Heart left ventricle (tissue), 16 donors: ENCODE measurements around the gene SEC14L3. TPM values are rescaled to one million over a fixed set of nuclear protein-coding genes. Genes with fewer than 3 reads are reported as not detected.

Source experiments
- ATAC-seq, 4 donors: fragments of 200-7000 bp; cut with Tn5 transposase; one replicate each; pipeline ENCODE4 v1.9.1; 2020 to 2022; ENCODE audit warnings: moderate library complexity in 4 of 4, mild to moderate bottlenecking in 3 of 4, moderate number of reproducible peaks in 1 of 4
- DNase-seq, 5 donors: peaks; one replicate each; pipeline ENCODE4 v3.0.0-alpha.2; 2020
- H3K27ac ChIP-seq, 12 donors: fragments of 200-600 bp; sonication (generic) in 4 of 12; one replicate each; pipeline versions ENCODE4 v1.5.0 to v1.8.0; 2016 to 2022; ENCODE audit warnings: mild to moderate bottlenecking in 2 of 12
- H3K27me3 ChIP-seq, 9 donors: fragments of 200-600 bp; sonication (generic) in 2 of 9; one replicate each; pipeline versions ENCODE4 v1.5.1 to v1.8.0; 2016 to 2022; ENCODE audit warnings: mild to moderate bottlenecking in 3 of 9
- H3K36me3 ChIP-seq, 9 donors: fragments of 200-600 bp; sonication (generic) in 2 of 9; one replicate each; pipeline versions ENCODE4 v1.5.0 to v1.8.0; 2018 to 2022; ENCODE audit warnings: mild to moderate bottlenecking in 2 of 9
- H3K4me1 ChIP-seq, 12 donors: fragments of 200-600 bp; sonication (generic) in 4 of 12; one replicate each; pipeline versions ENCODE4 v1.5.0 to v1.8.0; 2016 to 2022; ENCODE audit warnings: mild to moderate bottlenecking in 3 of 12
- H3K4me3 ChIP-seq, 12 donors: fragments of 200-600 bp; sonication (generic) in 4 of 12; one replicate each; pipeline versions ENCODE4 v1.5.0 to v1.8.0; 2017 to 2022; ENCODE audit warnings: mild to moderate bottlenecking in 9 of 12, moderate library complexity in 4 of 12
- H3K9me3 ChIP-seq, 12 donors: fragments of 200-600 bp; sonication (generic) in 4 of 12; one replicate each; pipeline versions ENCODE4 v1.5.0 to v1.8.0; 2016 to 2022; ENCODE audit warnings: mild to moderate bottlenecking in 1 of 12
- CTCF ChIP-seq, 12 donors: fragments of 200-600 bp; sonication (generic) in 4 of 12; IDR thresholded peaks; one replicate each; pipeline versions ENCODE4 v1.5.0 to v1.8.0; 2018 to 2022; ENCODE audit warnings: antibody characterized with exemption in 12 of 12, mild to moderate bottlenecking in 5 of 12
- POLR2A ChIP-seq, 2 donors: fragments of 450-650 bp; IDR thresholded peaks; one replicate each; pipeline ENCODE4 v1.6.1; 2017; ENCODE audit warnings: antibody characterized with exemption in 2 of 2, mild to moderate bottlenecking in 2 of 2, moderate library complexity in 2 of 2
- WGBS, 4 donors: extraction: QIAGEN DNeasy Blood & Tissue Kit in 2 of 4; methylation state at CpG; one replicate each; pipeline versions ENCODE4 v1.1.5 to v1.1.7; 2013 to 2018; 5-methylcytosine and 5-hydroxymethylcytosine counted together
- intact Hi-C, 10 donors: fragments of 100-400 bp; cut with DNase I; formaldehyde crosslinking; loops; one replicate each; pipeline versions ENCODE4 v1.11.1 to v1.14.2; 2022
- polyA plus RNA-seq, 2 donors: library from polyadenylated mRNA; stranded (reverse); fragments of 200-250 nt; gene quantifications; one replicate each; pipeline ENCODE4 v1.2.3, GENCODE V29; 2013
- total RNA-seq, 9 donors: library from RNA; depleted of rRNA in 2 of 9; stranded (reverse); fragments of >200 nt in 2 of 9; fragmentation: NEBNext Ultra II Directional in 3 of 9; extraction: Animal tissue kit (Norgen Biotek cat#: 25700) in 3 of 9; gene quantifications; one replicate each; pipeline versions ENCODE4 v1.1.0 to v1.2.4, GENCODE V29; 2016 to 2023
- donor health status: ischemic (EF 13 %, LVEDD 7.1; RV severe dilation, severe dysfunction).
- donor health status: healthy with polysubstance abuse.
- donor health status: DM: no; HTN: yes; CAD: no.
- donor health status: DM: no; HTN: no; CAD: no.
- donor health status: ischemic (EF 25% LVEDD 6.9; RV normal size, moderate dysfunction).
- donor health status: ischemic (EF 25% LVEDD 5.7; RV mildly dilated, moderate dysfunction).
- donor health status: healthy.
- donor health status: DM: yes; HTN: yes; CAD: no.
- donor health status: ischemic (EF 35%, LVEDD 5.7; RV mildly dilated, moderate dysfunction).
- donor health status: nonischemic (EF 11% LVEDD 7.7; RV severe dilation, severe dysfunction).
- donor health status: DM: yes; HTN: yes; CAD: no.
- donor health status: PGD.
- donor health status: ischemic (EF 29% LVEDD 5.4; RV normal size, mild dysfunction).
- donor health status: nonischemic (EF 23%, LVEDD 6.1; RV moderate dilation, normal function).

Gene SEC14L3
- total and polyA plus RNA-seq, 11 donors = not detected

- Histone ChIP-seq H3K9me3 (no peaks in the 10 kb centered on the region), H3K4me1 (no peaks in the 10 kb centered on the region), H3K27me3 (peaks cover 0 to 20% (median 0%) of the 10 kb centered on the region in 9 donors), H3K4me3 (no peak overlapping the region), H3K27ac (no peak overlapping the region), H3K36me3 (no peaks in the 10 kb centered on the region)
- DNase-seq (peak in 1 of 5 donors; percentile 46), ATAC-seq (no peak)
- intact Hi-C loops = no loop called here
- TF ChIP-seq POLR2A (IDR thresholded peaks at IDR 0.05) = no peak
- WGBS, 4 donors = 68 to 79% (median 78%) methylated on average over 12 to 14 of the region's 14 CpGs
Observed at GRCh38 chr22:30495041-30495784, 23.4 kb upstream of the SEC14L3 start.

- H3K27me3 ChIP-seq = peaks cover 0 to 24% (median 0%) of the 10 kb centered on the region in 9 donors
- H3K4me1 ChIP-seq = no peaks in the 10 kb centered on the region
- no peak for TF ChIP-seq CTCF (IDR thresholded peaks at IDR 0.05)
- TF ChIP-seq POLR2A (IDR thresholded peaks at IDR 0.05) = no peak
- no peaks in the 10 kb centered on the region for H3K36me3 ChIP-seq
- no peak for ATAC-seq
- no peak overlapping the region for H3K4me3 ChIP-seq
- H3K27ac ChIP-seq = no peak overlapping the region
- WGBS, 4 donors = 82 to 87% (median 84%) methylated on average over 11 to 12 of the region's 12 CpGs
- intact Hi-C loops = no loop called here
- no peaks in the 10 kb centered on the region for H3K9me3 ChIP-seq
- peak in 1 of 5 donors; percentile 51 for DNase-seq
Observed at GRCh38 chr22:30492144-30492543, 20.3 kb upstream of the SEC14L3 start.

- 80 to 84% (median 84%) methylated on average over 5 to 7 of the region's 7 CpGs for whole genome bisulfite sequencing, 4 donors
- Histone ChIP-seq H3K4me1 (no peaks in the 10 kb centered on the region), H3K27ac (no peak overlapping the region), H3K9me3 (no peaks in the 10 kb centered on the region), H3K27me3 (peaks cover 0 to 24% (median 0%) of the 10 kb centered on the region in 9 donors), H3K36me3 (no peaks in the 10 kb centered on the region), H3K4me3 (no peak overlapping the region)
- DNase-seq (peak in 1 of 5 donors; percentile 18), ATAC-seq (no peak)
- intact Hi-C loops = no loop called here
- TF ChIP-seq CTCF (IDR thresholded peaks at IDR 0.05) (no peak), POLR2A (IDR thresholded peaks at IDR 0.05) (no peak)
Observed at GRCh38 chr22:30491381-30491780, 19.6 kb upstream of the SEC14L3 start.

GRCh38 chr22:30490399-30490798, 18.6 kb upstream of the SEC14L3 start:
- Histone ChIP-seq H3K9me3 (no peaks in the 10 kb centered on the region), H3K4me1 (no peaks in the 10 kb centered on the region), H3K36me3 (no peaks in the 10 kb centered on the region), H3K27ac (no peak overlapping the region), H3K27me3 (peaks cover 0 to 24% (median 0%) of the 10 kb centered on the region in 9 donors), H3K4me3 (no peak overlapping the region)
- intact Hi-C loops = no loop called here
- TF ChIP-seq POLR2A (IDR thresholded peaks at IDR 0.05) (no peak), CTCF (IDR thresholded peaks at IDR 0.05) (peak in 1 of 12 donors; percentile 8)
- WGBS, 4 donors = 52 to 67% (median 63%) methylated on average over 10 to 11 of the region's 11 CpGs
- ATAC-seq = no peak
- DNase-seq = peak in 1 of 5 donors; percentile 28
